Measurements from ENCODE around the gene TRIM16. TPM values are rescaled to one million over a fixed set of nuclear protein-coding genes. Genes with fewer than 3 reads are reported as not detected.
"Not testable (repeated sequence)": the region's sequence is repeated elsewhere in the genome, so short reads cannot be mapped to it uniquely, and the experiment has no call there.

Gene TRIM16
- polyA plus RNA-seq, 2 of the 4 experiments (the other 2 are of a cell fraction): 275 to 297 TPM

- H3K9me3 ChIP-seq; DNase-seq (ENCODE audit: low read depth in 1 of 2, low spot score in 1 of 2); CTCF ChIA-PET; POLR2A ChIA-PET; FAIRE-seq; ATAC-seq: not testable (repeated sequence)
- peaks cover 79% of the 10 kb centered on the region for H3K4me1 ChIP-seq
- WGBS (ENCODE audit: missing lambda C conversion rate): 57% methylated on average over 2 of the region's 4 CpGs
- peak overlapping the region; percentile 41 for H3K4me3 ChIP-seq
- TF ChIP-seq RARB (CRISPR knock-in tag; IDR thresholded peaks at IDR 0.05) (0 out of 2 replicates have a peak, but pooled peaks have one; percentile 49), HEYL (CRISPR knock-in tag; IDR thresholded peaks at IDR 0.05) (0 out of 2 replicates have a peak, but pooled peaks have one; percentile 37), TFCP2L1 (CRISPR knock-in tag; IDR thresholded peaks at IDR 0.05) (peak; percentile 55; the same call in 1 of the 2 replicates)
- peak overlapping the region; percentile 82 for H3K4me2 ChIP-seq
- H3K27ac ChIP-seq: peak overlapping the region; percentile 93 to 98
These were observed 42.1 kb downstream of the TRIM16 start for GRCh38 chr17:15642014-15642413.

- H3K4me3 ChIP-seq; CTCF ChIA-PET; H3K4me2 ChIP-seq; H3K27ac ChIP-seq; H3K9me3 ChIP-seq; POLR2A ChIA-PET; DNase-seq (ENCODE audit: low read depth in 1 of 2, low spot score in 1 of 2): not testable (repeated sequence)
- FAIRE-seq (peak; percentile 97), ATAC-seq (peak in 1 of 2 experiments; percentile 35; a peak in 3 of 6 replicates)
- H3K4me1 ChIP-seq: peaks cover 12% of the 10 kb centered on the region; the same call in 2 of the 3 replicates
- WGBS (ENCODE audit: missing lambda C conversion rate): 80% methylated on average over 2 of the region's 2 CpGs
- TF ChIP-seq CEBPB (IDR thresholded peaks at IDR 0.05): 0 out of 4 replicates have a peak, but pooled peaks of 1 of the 2 experiments have one; percentile 30
These were observed 53.1 kb downstream of the TRIM16 start for GRCh38 chr17:15630930-15631453.

- DNase-seq (ENCODE audit: low read depth in 1 of 2, low spot score in 1 of 2); CTCF ChIA-PET; H3K4me3 ChIP-seq; H3K4me2 ChIP-seq; H3K9me3 ChIP-seq; FAIRE-seq; POLR2A ChIA-PET; ATAC-seq: not testable (repeated sequence)
- 94% methylated on average over 7 of the region's 7 CpGs for WGBS (ENCODE audit: missing lambda C conversion rate)
- peak overlapping the region in 1 of 2 experiments; percentile 7; a peak in 2 of 6 replicates for H3K27ac ChIP-seq
- H3K4me1 ChIP-seq: peaks cover 11% of the 10 kb centered on the region; the same call in 2 of the 3 replicates
These were observed 54.1 kb downstream of the TRIM16 start for GRCh38 chr17:15629991-15630390.

- CTCF ChIA-PET: interaction anchor here (1.2 to 1.4 kb wide), 2 partner anchors 27 to 28 kb away, joined by 3 read pairs; no protein-coding TSS in a partner anchor
- FAIRE-seq: peak; percentile 36
- H3K4me3 ChIP-seq; ATAC-seq; H3K9me3 ChIP-seq; DNase-seq (ENCODE audit: low read depth in 1 of 2, low spot score in 1 of 2); H3K27ac ChIP-seq; H3K4me2 ChIP-seq; H3K4me1 ChIP-seq; POLR2A ChIA-PET: not testable (repeated sequence)
- whole genome bisulfite sequencing (ENCODE audit: missing lambda C conversion rate): 87% methylated on average over 3 of the region's 3 CpGs
These were observed 60.4 kb downstream of the TRIM16 start for GRCh38 chr17:15623661-15624209.

- H3K4me3 ChIP-seq; H3K9me3 ChIP-seq; FAIRE-seq; H3K4me1 ChIP-seq; DNase-seq (ENCODE audit: low read depth in 1 of 2, low spot score in 1 of 2); H3K27ac ChIP-seq; POLR2A ChIA-PET; H3K4me2 ChIP-seq: not testable (repeated sequence)
- ATAC-seq: peak; percentile 7 to 13; a peak in 3 of 6 replicates
- CTCF ChIA-PET: interaction anchor here (1.2 kb wide), 1 partner anchor 29 kb away, joined by 3 read pairs; no protein-coding TSS in a partner anchor
- WGBS (ENCODE audit: missing lambda C conversion rate): 94% methylated on average over 3 of the region's 4 CpGs
These were observed 60.9 kb downstream of the TRIM16 start for GRCh38 chr17:15623255-15623654.

- FAIRE-seq; H3K9me3 ChIP-seq; H3K4me1 ChIP-seq; H3K4me3 ChIP-seq; H3K4me2 ChIP-seq; POLR2A ChIA-PET; DNase-seq (ENCODE audit: low read depth in 1 of 2, low spot score in 1 of 2); H3K27ac ChIP-seq; CTCF ChIA-PET: not testable (repeated sequence)
- 88% methylated on average over 6 of the region's 8 CpGs for WGBS (ENCODE audit: missing lambda C conversion rate)
- peak; percentile 26 to 37; a peak in 4 of 6 replicates for ATAC-seq
These were observed 62.0 kb downstream of the TRIM16 start for GRCh38 chr17:15622124-15622523.

GRCh38 chr17:15619331-15620058 is 64.6 kb downstream of the TRIM16 start, which contains the start of gene FBXW10B:
Gene FBXW10B, minus strand, starts transcription at chr17:15619704. Its CDS starts 192 bp downstream, at chr17:15619512.
- ATAC-seq (peak; percentile 12 to 37; a peak in 3 of 6 replicates), FAIRE-seq (peak; percentile 83)
- H3K4me3 ChIP-seq; H3K9me3 ChIP-seq; H3K27ac ChIP-seq; H3K4me2 ChIP-seq; DNase-seq (ENCODE audit: low read depth in 1 of 2, low spot score in 1 of 2); POLR2A ChIA-PET; CTCF ChIA-PET; H3K4me1 ChIP-seq: not testable (repeated sequence)
- WGBS (ENCODE audit: missing lambda C conversion rate): 86% methylated on average over 11 of the region's 12 CpGs

GRCh38 chr17:15616828-15617227 is 67.3 kb downstream of the TRIM16 start:
- FAIRE-seq: peak; percentile 36

GRCh38 chr17:15615850-15616249 is 68.3 kb downstream of the TRIM16 start:
- DNase-seq (ENCODE audit: low read depth in 1 of 2, low spot score in 1 of 2); H3K4me1 ChIP-seq; H3K4me3 ChIP-seq; ATAC-seq; H3K9me3 ChIP-seq; POLR2A ChIA-PET; H3K4me2 ChIP-seq; H3K27ac ChIP-seq; CTCF ChIA-PET: not testable (repeated sequence)
- peak; percentile 63 for FAIRE-seq
- 75% methylated on average over 6 of the region's 6 CpGs for WGBS (ENCODE audit: missing lambda C conversion rate)

More at GRCh38 chr17:15616828-15617227, 67.3 kb downstream of the TRIM16 start:
- H3K9me3 ChIP-seq; H3K4me1 ChIP-seq; CTCF ChIA-PET; H3K27ac ChIP-seq; POLR2A ChIA-PET; H3K4me2 ChIP-seq; DNase-seq (ENCODE audit: low read depth in 1 of 2, low spot score in 1 of 2); H3K4me3 ChIP-seq: not testable (repeated sequence)
- peak; percentile 5 to 37; a peak in 1 of 6 replicates for ATAC-seq
- 61% methylated on average over 4 of the region's 4 CpGs for WGBS (ENCODE audit: missing lambda C conversion rate)

GRCh38 chr17:15613111-15613510 is 71.0 kb downstream of the TRIM16 start:
- H3K4me2 ChIP-seq; H3K4me3 ChIP-seq; FAIRE-seq; CTCF ChIA-PET; ATAC-seq; H3K27ac ChIP-seq; DNase-seq (ENCODE audit: low read depth in 1 of 2, low spot score in 1 of 2); H3K9me3 ChIP-seq; H3K4me1 ChIP-seq; POLR2A ChIA-PET: not testable (repeated sequence)
- 90% methylated on average over 1 of the region's 1 CpG for WGBS (ENCODE audit: missing lambda C conversion rate)

Measured in A549 (cell line).